ENCODE results near the gene ALDOB.

The ALDOB gene

GRCh38 chr9:101470021-101470420, 34.4 kb upstream of the ALDOB start:
- Mint-ChIP-seq H3K27me3 (ENCODE audit: low read depth) (no peaks in the 10 kb centered on the region), H3K4me1 (peaks cover 6% of the 10 kb centered on the region), H3K4me3 (no peak overlapping the region), H3K9me3 (no peaks in the 10 kb centered on the region), H3K27ac (no peak overlapping the region), H3K36me3 (ENCODE audit: low read depth) (peaks cover 20% of the 10 kb centered on the region)
- no peak for TF ChIP-seq CTCF (IDR thresholded peaks at IDR 0.05; ENCODE audit: unreplicated experiment in 3 of 3)

- H3K9me3 Mint-ChIP-seq = no peaks in the 10 kb centered on the region
- TF ChIP-seq CTCF (IDR thresholded peaks at IDR 0.05; ENCODE audit: unreplicated experiment in 3 of 3) = no peak
- H3K27me3 Mint-ChIP-seq (ENCODE audit: low read depth) = no peaks in the 10 kb centered on the region
- peaks cover 10% of the 10 kb centered on the region for H3K36me3 Mint-ChIP-seq (ENCODE audit: low read depth)
- H3K4me1 Mint-ChIP-seq = peaks cover 6% of the 10 kb centered on the region
- peak overlapping the region in 2 of 3 experiments; percentile 62 to 67 for H3K27ac Mint-ChIP-seq
- no peak overlapping the region for H3K4me3 Mint-ChIP-seq
These were observed 33.5 kb upstream of the ALDOB start for GRCh38 chr9:101469026-101469425.

GRCh38 chr9:101468116-101468515, 32.5 kb upstream of the ALDOB start:
- Mint-ChIP-seq H3K4me3 (no peak overlapping the region), H3K9me3 (no peaks in the 10 kb centered on the region), H3K4me1 (peaks cover 7% of the 10 kb centered on the region), H3K27ac (peak overlapping the region in 2 of 3 experiments; percentile 8 to 40), H3K27me3 (ENCODE audit: low read depth) (no peaks in the 10 kb centered on the region), H3K36me3 (ENCODE audit: low read depth) (peaks cover under 1% of the 10 kb centered on the region)
- TF ChIP-seq CTCF (IDR thresholded peaks at IDR 0.05; ENCODE audit: unreplicated experiment in 3 of 3) = no peak

DNA sequence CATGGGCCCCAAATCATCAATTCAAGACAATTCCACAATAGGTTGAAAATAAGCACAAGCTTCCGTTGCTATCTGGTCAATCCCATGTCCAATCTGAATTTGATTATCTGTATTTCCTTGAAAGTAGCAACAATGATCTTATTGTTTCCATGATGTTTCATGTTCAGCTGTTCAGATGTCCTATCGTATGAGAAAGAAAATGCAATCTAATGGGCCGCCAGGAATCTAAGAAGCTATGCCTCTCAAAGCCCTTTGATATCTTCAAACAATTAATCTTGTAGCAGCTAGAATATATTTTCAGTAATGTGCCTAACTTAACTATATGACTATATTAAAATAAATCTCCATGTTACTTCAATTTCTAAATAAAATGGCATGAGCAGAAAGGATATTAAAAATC, 32.1 kb upstream of the ALDOB start:
- Mint-ChIP-seq H3K36me3 (ENCODE audit: low read depth) (no peaks in the 10 kb centered on the region), H3K27ac (peak overlapping the region in 1 of 3 experiments; percentile 8), H3K4me1 (peaks cover 12% of the 10 kb centered on the region), H3K27me3 (ENCODE audit: low read depth) (no peaks in the 10 kb centered on the region), H3K9me3 (no peaks in the 10 kb centered on the region), H3K4me3 (no peak overlapping the region)
- TF ChIP-seq CTCF (IDR thresholded peaks at IDR 0.05; ENCODE audit: unreplicated experiment in 3 of 3) = no peak

DNA sequence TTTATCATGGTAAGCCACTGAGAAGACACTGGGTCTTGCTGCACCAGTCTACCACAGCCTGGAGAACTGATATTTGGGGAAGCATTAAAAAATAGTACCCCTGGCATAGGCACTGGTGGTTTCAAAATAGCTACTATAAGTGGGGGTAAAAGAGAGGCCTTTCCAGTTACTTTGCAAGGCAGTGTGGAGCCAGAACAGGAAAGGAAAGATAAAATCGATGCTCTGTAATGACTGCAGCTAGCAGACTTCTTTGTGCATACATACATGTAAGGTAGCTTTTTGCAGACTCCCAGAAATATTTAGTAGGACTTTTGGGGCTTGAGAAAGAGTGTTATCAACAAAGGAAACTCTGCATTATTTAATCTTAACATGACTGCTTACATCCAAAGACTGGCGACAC, 31.3 kb upstream of the ALDOB start:
- no peak for TF ChIP-seq CTCF (IDR thresholded peaks at IDR 0.05; ENCODE audit: unreplicated experiment in 3 of 3)
- Mint-ChIP-seq H3K4me1 (peaks cover 16% of the 10 kb centered on the region), H3K36me3 (ENCODE audit: low read depth) (no peaks in the 10 kb centered on the region), H3K4me3 (no peak overlapping the region), H3K9me3 (no peaks in the 10 kb centered on the region), H3K27me3 (ENCODE audit: low read depth) (no peaks in the 10 kb centered on the region), H3K27ac (no peak overlapping the region)

- peaks cover 16% of the 10 kb centered on the region for H3K4me1 Mint-ChIP-seq
- no peaks in the 10 kb centered on the region for H3K9me3 Mint-ChIP-seq
- no peaks in the 10 kb centered on the region for H3K36me3 Mint-ChIP-seq (ENCODE audit: low read depth)
These were observed 29.8 kb upstream of the ALDOB start for GRCh38 chr9:101465326-101465915.

More at GRCh38 chr9:101465326-101465915, 29.8 kb upstream of the ALDOB start:
- H3K27ac Mint-ChIP-seq = no peak overlapping the region
- H3K4me3 Mint-ChIP-seq = no peak overlapping the region
- no peaks in the 10 kb centered on the region for H3K27me3 Mint-ChIP-seq (ENCODE audit: low read depth)
- TF ChIP-seq CTCF (IDR thresholded peaks at IDR 0.05; ENCODE audit: unreplicated experiment in 3 of 3) = peak in 1 of 3 experiments; percentile 30
